Epithelial cell of proximal tubule (primary cell): ENCODE data around the gene APBB1. TPM values are rescaled to one million over a fixed set of nuclear protein-coding genes. Genes with fewer than 3 reads are reported as not detected.

Source experiments
- DNase-seq: peaks from one replicate; pipeline ENCODE4 v3.0.0-alpha.2; 2011; ENCODE audit warnings: low read depth
- H3K4me3 ChIP-seq: 2 replicates; pipeline ENCODE4 v1.5.1; 2011; ENCODE audit warnings: low read depth, mild to moderate bottlenecking, low read length
- total RNA-seq: library from RNA; depleted of rRNA; stranded (reverse); fragments of >200 nt; gene quantifications from 2 replicates; pipeline ENCODE4 v1.2.3, GENCODE V29; 2015
- TF ChIP-seq, protein P1 (sequence below): conservative IDR thresholded peaks from 2 replicates; pipeline ENCODE4 v1.5.1; 2012; ENCODE audit warnings: low read depth, mild to moderate bottlenecking, low read length

APBB1 gene
- total RNA-seq, 1 donor from 2014 or later = 24.7 TPM

DNA sequence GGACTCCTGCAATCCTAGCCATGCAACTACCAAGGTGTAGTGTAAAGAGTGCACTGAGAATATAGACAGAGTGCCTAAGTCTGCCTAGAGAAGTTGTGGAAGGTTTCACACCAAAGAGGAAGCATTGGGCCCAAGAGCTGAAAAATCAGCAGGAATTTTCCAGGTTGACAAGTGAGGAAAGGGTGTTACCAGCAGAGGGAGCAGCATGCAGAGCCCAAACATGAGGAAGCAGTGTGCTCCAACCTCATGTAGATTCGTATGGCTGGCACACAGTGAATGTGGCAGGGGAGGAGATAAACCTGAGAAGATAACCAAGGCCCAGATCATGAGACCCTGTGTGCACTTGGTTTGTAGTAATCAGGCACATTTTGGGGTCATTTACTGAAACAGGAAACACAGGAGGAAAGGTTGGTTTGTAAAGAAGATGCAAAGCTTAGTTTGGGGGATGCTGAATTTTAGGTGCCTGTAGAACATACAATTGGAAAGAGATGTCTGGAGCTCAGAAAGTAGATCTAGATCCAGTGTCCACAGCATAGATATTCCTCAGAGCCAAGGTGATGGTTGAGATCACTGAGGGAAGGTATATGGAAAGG lies 20.2 kb upstream of the APBB1 start:
- no peak overlapping the region for H3K4me3 ChIP-seq
- no peak for DNase-seq
- TF ChIP-seq, protein P1, sequence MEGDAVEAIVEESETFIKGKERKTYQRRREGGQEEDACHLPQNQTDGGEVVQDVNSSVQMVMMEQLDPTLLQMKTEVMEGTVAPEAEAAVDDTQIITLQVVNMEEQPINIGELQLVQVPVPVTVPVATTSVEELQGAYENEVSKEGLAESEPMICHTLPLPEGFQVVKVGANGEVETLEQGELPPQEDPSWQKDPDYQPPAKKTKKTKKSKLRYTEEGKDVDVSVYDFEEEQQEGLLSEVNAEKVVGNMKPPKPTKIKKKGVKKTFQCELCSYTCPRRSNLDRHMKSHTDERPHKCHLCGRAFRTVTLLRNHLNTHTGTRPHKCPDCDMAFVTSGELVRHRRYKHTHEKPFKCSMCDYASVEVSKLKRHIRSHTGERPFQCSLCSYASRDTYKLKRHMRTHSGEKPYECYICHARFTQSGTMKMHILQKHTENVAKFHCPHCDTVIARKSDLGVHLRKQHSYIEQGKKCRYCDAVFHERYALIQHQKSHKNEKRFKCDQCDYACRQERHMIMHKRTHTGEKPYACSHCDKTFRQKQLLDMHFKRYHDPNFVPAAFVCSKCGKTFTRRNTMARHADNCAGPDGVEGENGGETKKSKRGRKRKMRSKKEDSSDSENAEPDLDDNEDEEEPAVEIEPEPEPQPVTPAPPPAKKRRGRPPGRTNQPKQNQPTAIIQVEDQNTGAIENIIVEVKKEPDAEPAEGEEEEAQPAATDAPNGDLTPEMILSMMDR = peak; percentile 90

DNA sequence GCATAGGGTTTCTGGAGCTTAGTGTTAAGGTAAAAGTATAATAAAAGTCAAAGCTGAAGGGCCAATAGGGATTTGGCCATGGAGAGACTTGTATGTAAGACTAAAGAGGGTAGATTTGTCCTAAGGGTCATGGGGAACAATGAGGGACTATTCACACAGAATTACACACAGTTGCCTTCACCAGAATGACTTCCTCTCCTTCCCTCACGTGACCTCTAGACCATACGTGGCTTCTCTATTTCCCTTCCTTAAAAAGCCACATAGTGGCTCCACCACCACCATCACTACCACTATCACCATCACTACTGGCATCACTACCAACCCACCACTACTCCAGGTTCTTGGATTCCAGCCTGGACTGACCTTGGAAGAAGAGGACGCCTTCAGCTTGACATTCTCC lies 19.1 kb upstream of the APBB1 start:
- no peak for DNase-seq
- TF ChIP-seq, protein P1 = no peak
- no peak overlapping the region for H3K4me3 ChIP-seq

DNA sequence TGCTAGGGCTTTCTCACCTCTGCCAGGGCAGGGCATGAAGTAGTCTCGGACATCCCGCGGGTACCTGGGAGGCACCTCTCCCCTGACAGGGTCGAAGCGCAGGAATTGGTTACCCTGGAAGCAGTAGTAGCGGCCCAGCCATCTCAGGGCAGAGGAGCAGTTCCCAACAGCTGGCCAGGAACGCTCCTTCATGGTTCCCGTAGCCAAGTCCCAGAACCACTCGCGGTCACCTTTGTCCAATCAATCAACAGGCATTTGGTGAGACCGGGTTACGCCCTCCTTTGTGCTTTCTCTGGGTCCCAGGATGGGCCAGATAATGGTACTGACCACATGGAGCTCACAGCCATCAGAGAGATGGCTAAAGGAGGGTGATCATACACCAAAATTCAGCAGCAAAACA lies 18.5 kb upstream of the APBB1 start:
- no peak for DNase-seq
- H3K4me3 ChIP-seq = no peak overlapping the region
- TF ChIP-seq, protein P1 = no peak

DNA sequence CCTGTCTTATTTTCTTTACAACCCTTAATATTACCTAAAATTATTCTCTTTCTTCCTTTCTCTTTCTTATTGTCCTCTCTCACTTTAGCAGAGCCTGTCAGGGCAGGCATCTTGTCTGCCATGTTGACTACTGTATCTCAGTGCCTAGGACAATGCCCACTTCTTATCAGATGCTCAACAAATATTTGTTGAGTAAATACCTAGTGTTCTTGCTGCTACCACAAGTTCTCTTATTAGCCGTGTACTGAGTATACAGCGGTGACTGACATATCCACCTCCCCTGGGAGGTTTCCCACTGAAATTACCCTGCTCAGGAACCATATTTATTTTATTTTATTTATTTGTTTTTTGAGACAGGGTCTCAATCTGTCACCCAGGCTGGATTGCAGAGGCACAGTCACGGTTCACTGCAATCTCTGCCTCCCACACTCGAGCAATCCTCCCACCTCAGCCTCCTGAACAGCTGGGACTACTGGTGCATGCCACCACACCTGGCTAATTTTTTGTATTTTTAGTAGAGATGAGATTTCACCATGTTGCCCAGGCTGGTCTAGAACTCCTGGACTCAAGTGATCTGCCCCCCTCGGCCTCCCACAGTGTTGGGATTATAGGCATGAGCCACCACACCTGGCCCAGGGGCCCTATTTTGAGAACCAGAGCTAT lies 15.2 kb upstream of the APBB1 start:
- no peak for DNase-seq
- no peak overlapping the region for H3K4me3 ChIP-seq
- TF ChIP-seq, protein P1 = no peak

DNA sequence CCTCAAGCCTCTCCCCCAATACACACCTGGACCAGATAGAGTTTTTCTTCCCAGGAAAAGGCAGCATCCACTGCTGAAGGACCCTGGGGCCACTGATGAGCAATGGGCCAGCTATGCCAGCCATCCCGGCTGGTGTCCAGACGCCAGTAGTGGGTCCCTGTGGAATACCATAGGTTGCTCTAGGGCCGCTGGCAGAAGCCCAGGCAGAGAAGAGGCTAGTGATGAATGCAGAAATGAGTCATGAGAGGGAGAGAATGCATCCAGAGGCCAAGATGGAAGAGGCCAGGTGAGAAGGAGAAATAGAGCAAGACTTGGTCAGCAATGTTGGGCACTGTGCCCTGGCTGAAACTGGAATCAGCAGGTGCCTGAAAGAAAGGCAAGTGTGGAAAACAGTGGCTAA lies 13.0 kb upstream of the APBB1 start:
- TF ChIP-seq, protein P1 = no peak
- no peak for DNase-seq

DNA sequence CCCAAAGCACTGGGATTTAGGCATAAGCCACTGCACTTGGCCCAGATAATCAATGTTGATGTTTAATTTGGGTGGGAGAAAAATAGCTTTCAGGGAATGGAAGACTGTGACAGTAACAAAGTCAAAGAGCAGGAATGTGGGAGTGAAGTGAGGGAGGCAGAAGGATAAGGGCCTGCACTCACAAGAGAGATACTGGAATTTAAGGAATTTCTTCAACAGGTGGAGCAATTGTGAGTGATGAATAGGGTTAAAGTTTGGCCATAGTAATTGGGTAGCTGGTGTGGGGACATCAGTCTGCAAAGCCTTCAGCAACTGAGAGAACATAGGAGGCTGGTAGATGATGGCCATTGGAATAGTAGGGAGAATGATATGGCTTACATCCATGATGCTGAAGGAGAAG lies 8.6 kb upstream of the APBB1 start:
- no peak overlapping the region for H3K4me3 ChIP-seq
- TF ChIP-seq, protein P1 = no peak
- no peak for DNase-seq

More for the DNA sequence above, 13.0 kb upstream of the APBB1 start:
- no peak overlapping the region for H3K4me3 ChIP-seq

DNA sequence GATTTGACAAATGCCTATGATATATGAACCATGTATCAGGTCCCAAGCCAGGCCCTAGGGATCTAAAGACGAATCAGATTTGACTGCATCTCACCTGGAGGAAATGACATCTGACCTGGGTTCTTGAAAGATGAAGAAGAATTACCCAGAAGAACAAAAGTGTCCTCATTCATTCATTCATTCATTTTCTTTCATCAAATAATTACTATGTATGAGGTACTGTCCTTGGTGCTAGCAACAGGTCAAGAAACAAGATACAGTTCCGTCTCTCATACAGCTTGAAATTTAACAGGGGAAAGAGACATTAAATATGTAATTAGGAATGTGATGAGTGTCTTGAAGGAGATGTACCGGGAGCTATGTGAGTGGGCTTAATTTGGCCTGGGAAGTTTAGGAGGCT lies 1.8 kb upstream of the APBB1 start:
- TF ChIP-seq, protein P1 = no peak
- no peak for DNase-seq
- H3K4me3 ChIP-seq = no peak overlapping the region
